ENCODE measurements around the gene HIVEP1.

The HIVEP1 gene

GRCh38 chr6:12071064-12071615 is 59.0 kb downstream of the HIVEP1 start:
- TF ChIP-seq SP1 (IDR thresholded peaks at IDR 0.05) (no peak), FOXK2 (IDR thresholded peaks at IDR 0.05) (no peak), FOXA1 (IDR thresholded peaks at IDR 0.05) (no peak), CTBP1 (IDR thresholded peaks at IDR 0.05; ENCODE audit: borderline replicate concordance) (no peak), PKNOX1 (IDR thresholded peaks at IDR 0.05) (no peak), ZNF384 (IDR thresholded peaks at IDR 0.05) (no peak), HDGF (IDR thresholded peaks at IDR 0.05; ENCODE audit: borderline replicate concordance) (no peak), LEF1 (IDR thresholded peaks at IDR 0.05; ENCODE audit: borderline replicate concordance) (no peak), TARDBP (IDR thresholded peaks at IDR 0.05) (no peak), FOXM1 (IDR thresholded peaks at IDR 0.05; ENCODE audit: borderline replicate concordance) (no peak), ELF4 (IDR thresholded peaks at IDR 0.05) (no peak), ARNT (IDR thresholded peaks at IDR 0.05) (no peak), SUZ12 (IDR thresholded peaks at IDR 0.05) (no peak), NFRKB (IDR thresholded peaks at IDR 0.05) (no peak), BHLHE40 (IDR thresholded peaks at IDR 0.05; ENCODE audit: borderline replicate concordance) (no peak), L3MBTL2 (conservative IDR thresholded peaks at IDR 0.05) (no peak)
- no peak for DNase-seq (ENCODE audit: extremely low spot score)

DNA sequence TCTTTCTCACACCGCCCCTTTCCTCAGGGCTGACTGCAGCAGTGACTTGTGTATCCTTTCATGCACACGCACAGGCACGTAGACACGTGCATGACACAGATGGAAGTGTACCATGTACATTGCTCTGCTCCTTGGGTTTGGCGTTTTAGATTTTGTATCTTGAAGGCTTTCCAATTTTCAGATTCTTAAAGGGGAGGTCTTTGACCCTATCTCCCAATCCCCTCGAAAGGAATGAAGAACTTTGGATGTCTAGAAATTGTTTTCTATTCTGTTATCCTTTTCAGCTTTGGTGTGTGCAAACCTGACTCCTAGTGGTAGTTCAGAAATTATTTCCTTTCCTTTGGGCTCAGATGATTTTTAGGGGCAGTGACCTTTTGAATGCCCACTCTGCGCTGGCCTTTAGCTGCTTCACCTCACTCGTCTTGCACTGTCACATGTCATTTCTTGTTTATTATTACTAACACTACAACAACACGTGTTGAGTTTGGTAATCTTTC is 63.0 kb downstream of the HIVEP1 start:
- ChIA-PET CTCF (no interaction called here), POLR2A (no interaction called here)
- DNase-seq (ENCODE audit: extremely low spot score), result no peak
- TF ChIP-seq FOXK2 (IDR thresholded peaks at IDR 0.05) (no peak), L3MBTL2 (conservative IDR thresholded peaks at IDR 0.05) (no peak), NFRKB (IDR thresholded peaks at IDR 0.05) (no peak)

More at GRCh38 chr6:12071064-12071615, 59.0 kb downstream of the HIVEP1 start:
- ChIA-PET CTCF (no interaction called here), POLR2A (no interaction called here)

GRCh38 chr6:12077021-12077710 is 65.1 kb downstream of the HIVEP1 start:
- POLR2A ChIA-PET, result interaction anchor here (0.5 kb wide), 1 partner anchor 9 kb away, joined by 3 read pairs; no protein-coding TSS in a partner anchor
- DNase-seq (ENCODE audit: extremely low spot score), result no peak
- TF ChIP-seq HDGF (IDR thresholded peaks at IDR 0.05; ENCODE audit: borderline replicate concordance) (no peak), BHLHE40 (IDR thresholded peaks at IDR 0.05; ENCODE audit: borderline replicate concordance) (no peak), L3MBTL2 (conservative IDR thresholded peaks at IDR 0.05) (no peak), PKNOX1 (IDR thresholded peaks at IDR 0.05) (no peak), FOXM1 (IDR thresholded peaks at IDR 0.05; ENCODE audit: borderline replicate concordance) (no peak), NFRKB (IDR thresholded peaks at IDR 0.05) (no peak), ELF4 (IDR thresholded peaks at IDR 0.05) (no peak), ARNT (IDR thresholded peaks at IDR 0.05) (no peak), FOXK2 (IDR thresholded peaks at IDR 0.05) (no peak), CTBP1 (IDR thresholded peaks at IDR 0.05; ENCODE audit: borderline replicate concordance) (no peak), SP1 (IDR thresholded peaks at IDR 0.05) (no peak), ZNF384 (IDR thresholded peaks at IDR 0.05) (no peak), FOXA1 (IDR thresholded peaks at IDR 0.05) (no peak), TARDBP (IDR thresholded peaks at IDR 0.05) (no peak), LEF1 (IDR thresholded peaks at IDR 0.05; ENCODE audit: borderline replicate concordance) (no peak), SUZ12 (IDR thresholded peaks at IDR 0.05) (no peak)
- CTCF ChIA-PET, result no interaction called here

DNA sequence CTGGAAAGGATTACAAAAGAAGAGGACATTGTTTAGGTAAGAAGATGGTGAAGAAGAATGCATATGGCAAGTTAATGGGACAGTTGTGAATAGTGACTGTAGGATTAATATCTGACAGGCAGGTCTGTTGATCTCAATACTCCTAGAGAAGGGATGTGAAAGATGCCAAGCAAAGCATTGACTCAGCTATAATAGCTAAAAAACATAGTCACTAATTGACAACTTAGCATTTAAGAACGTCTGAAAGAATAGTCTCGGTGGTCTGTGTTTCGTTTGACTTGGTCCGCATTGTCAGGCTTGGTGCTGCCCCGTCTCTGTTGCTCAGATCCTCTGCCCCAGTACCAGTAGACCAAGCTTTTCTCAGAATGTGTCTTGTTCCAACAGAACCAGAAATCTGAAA is 65.9 kb downstream of the HIVEP1 start:
- DNase-seq (ENCODE audit: extremely low spot score), result no peak
- ChIA-PET CTCF (no interaction called here), POLR2A (no interaction called here)
- no peak for TF ChIP-seq LEF1 (IDR thresholded peaks at IDR 0.05; ENCODE audit: borderline replicate concordance)
- no peak for TF ChIP-seq FOXM1 (IDR thresholded peaks at IDR 0.05; ENCODE audit: borderline replicate concordance)
- TF ChIP-seq CTBP1 (IDR thresholded peaks at IDR 0.05; ENCODE audit: borderline replicate concordance), result no peak
- no peak for TF ChIP-seq SP1 (IDR thresholded peaks at IDR 0.05)
- TF ChIP-seq SUZ12 (IDR thresholded peaks at IDR 0.05), result no peak
- no peak for TF ChIP-seq TARDBP (IDR thresholded peaks at IDR 0.05)

DNA sequence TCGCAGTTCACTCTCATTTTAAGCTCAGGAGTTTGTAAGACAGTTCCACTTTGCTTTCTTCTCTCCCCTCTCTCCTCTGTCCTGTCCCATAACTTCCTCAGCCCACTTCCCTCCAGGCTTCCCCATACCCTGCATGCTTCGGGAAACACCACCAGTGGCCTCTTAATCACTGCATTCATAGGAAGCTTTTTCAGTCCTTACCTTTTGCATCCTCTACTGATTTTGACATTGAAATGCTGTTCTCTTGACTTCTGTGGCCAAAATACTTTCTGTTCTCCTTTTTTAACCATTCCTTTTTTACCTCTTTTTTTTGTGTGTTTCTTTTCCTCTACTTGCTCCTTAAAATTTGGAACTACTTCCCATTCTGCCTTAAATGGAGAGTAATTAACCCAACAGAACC is 69.7 kb downstream of the HIVEP1 start:
- ChIA-PET POLR2A (no interaction called here), CTCF (no interaction called here)
- TF ChIP-seq FOXM1 (IDR thresholded peaks at IDR 0.05; ENCODE audit: borderline replicate concordance) (no peak), FOXK2 (IDR thresholded peaks at IDR 0.05) (no peak), TARDBP (IDR thresholded peaks at IDR 0.05) (no peak)
- DNase-seq (ENCODE audit: extremely low spot score), result no peak

DNA sequence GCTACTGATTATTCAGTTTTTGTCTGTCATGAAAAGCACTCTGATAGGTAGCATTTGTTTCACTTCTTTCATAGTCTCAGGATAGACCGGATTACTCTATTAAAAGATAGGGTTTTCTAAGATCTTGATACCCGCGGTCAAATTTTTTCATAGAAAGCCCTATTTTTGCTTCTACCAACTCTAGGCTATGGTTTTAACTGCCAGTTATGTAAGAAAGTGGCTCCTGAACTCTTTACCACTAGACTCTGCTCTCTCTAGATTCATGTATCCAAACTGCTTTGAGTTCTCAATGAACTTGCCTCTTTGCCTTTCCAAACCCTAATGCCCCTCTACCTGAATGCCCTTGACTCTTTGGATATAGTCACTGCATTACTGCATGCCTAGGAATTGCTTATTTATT is 70.3 kb downstream of the HIVEP1 start:
- ChIA-PET CTCF (no interaction called here), POLR2A (no interaction called here)
- TF ChIP-seq HDGF (IDR thresholded peaks at IDR 0.05; ENCODE audit: borderline replicate concordance) (no peak), ARNT (IDR thresholded peaks at IDR 0.05) (no peak), SUZ12 (IDR thresholded peaks at IDR 0.05) (no peak), PKNOX1 (IDR thresholded peaks at IDR 0.05) (no peak), FOXM1 (IDR thresholded peaks at IDR 0.05; ENCODE audit: borderline replicate concordance) (no peak), CTBP1 (IDR thresholded peaks at IDR 0.05; ENCODE audit: borderline replicate concordance) (no peak), BHLHE40 (IDR thresholded peaks at IDR 0.05; ENCODE audit: borderline replicate concordance) (no peak), NFRKB (IDR thresholded peaks at IDR 0.05) (no peak), FOXA1 (IDR thresholded peaks at IDR 0.05) (no peak), TARDBP (IDR thresholded peaks at IDR 0.05) (no peak), FOXK2 (IDR thresholded peaks at IDR 0.05) (no peak), LEF1 (IDR thresholded peaks at IDR 0.05; ENCODE audit: borderline replicate concordance) (no peak), SP1 (IDR thresholded peaks at IDR 0.05) (no peak), ELF4 (IDR thresholded peaks at IDR 0.05) (no peak), L3MBTL2 (conservative IDR thresholded peaks at IDR 0.05) (no peak), ZNF384 (IDR thresholded peaks at IDR 0.05) (no peak)
- no peak for DNase-seq (ENCODE audit: extremely low spot score)
